ENCODE measurements around the gene GTF3C2.
"Not testable (repeated sequence)": the region's sequence is repeated elsewhere in the genome, so short reads cannot be mapped to it uniquely, and the experiment has no call there.

GTF3C2 gene

DNA sequence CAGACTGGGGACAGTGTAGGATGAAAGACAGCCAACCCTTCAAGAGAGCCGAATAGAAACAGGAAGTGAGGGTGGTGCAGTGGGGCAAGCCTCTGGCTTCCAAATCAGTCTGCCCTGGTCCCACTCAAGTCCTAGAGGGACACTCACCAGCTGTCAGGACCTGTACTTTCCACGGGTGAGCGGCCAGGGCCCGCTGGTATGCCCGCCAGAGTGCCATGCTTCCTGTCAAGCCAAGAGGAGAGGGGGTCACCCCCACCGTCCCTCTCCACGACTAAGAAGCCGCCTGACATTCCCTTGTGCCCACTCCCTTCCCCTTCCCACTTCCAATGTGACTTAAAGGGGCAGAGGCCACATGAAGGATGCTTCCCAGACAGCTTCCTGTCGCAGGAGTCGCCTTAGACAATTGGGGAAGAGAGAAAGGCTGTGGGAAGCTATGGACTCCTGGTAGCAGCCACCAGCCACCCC is 34.2 kb downstream of the GTF3C2 start:
- DNase-seq (ENCODE audit: extremely low read depth in 1 of 2, low read depth in 1 of 2): no peak

DNA sequence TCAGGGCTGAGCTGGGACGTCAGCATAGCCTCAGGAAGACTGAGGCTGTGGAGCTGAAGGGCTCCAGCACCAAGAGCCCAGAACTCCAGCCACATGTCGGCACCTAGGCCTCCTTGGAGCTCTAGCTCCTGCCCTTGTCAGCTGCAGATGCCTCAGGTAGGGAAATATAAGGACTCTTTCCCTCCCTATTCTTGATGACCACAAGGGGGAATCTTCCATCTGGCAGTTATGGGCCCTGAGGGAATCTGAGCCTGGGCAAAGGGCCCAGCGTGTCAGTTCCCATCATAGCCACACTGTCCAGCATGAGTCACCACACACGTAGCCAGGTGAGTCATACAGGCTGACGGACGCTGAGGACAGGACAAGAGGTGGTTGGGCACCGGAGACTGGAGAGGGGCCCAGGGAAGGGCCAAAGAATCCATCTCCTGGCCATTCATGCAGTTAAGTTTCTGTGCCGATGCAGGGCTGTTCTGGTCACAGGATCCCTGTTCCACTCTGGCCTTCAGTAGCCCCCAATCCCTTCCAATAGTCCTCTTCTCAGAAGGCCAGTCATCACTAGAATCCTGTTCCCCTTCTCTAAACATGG is 35.5 kb downstream of the GTF3C2 start:
- no peak for DNase-seq (ENCODE audit: extremely low read depth in 1 of 2, low read depth in 1 of 2)

- DNase-seq (ENCODE audit: extremely low read depth in 1 of 2, low read depth in 1 of 2): not testable (repeated sequence)
These were observed 36.7 kb downstream of the GTF3C2 start for GRCh38 chr2:27319839-27320238.

- DNase-seq (ENCODE audit: extremely low read depth in 1 of 2, low read depth in 1 of 2): no peak
These were observed 39.7 kb downstream of the GTF3C2 start for GRCh38 chr2:27316655-27317412.

DNA sequence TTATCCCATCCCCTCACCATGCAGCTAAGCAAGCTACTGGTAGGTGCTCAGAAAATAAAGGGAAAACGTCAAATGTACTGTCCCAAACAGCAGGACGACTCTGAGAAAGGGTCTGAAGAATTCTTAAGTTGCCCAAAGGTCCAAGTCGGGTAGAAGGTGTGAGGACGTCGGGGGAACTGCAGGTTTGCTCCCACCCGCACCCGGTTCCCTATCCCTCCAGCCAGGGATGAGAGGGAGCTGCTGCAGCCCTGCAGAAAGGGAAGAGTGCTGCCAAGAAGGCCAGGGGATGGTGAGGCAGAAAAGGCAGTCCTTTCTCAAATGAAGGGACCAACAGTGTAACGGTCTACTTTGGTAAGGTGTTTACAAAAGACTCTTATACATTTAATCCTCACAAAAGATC is 41.4 kb downstream of the GTF3C2 start:
- DNase-seq (ENCODE audit: extremely low read depth in 1 of 2, low read depth in 1 of 2): no peak

DNA sequence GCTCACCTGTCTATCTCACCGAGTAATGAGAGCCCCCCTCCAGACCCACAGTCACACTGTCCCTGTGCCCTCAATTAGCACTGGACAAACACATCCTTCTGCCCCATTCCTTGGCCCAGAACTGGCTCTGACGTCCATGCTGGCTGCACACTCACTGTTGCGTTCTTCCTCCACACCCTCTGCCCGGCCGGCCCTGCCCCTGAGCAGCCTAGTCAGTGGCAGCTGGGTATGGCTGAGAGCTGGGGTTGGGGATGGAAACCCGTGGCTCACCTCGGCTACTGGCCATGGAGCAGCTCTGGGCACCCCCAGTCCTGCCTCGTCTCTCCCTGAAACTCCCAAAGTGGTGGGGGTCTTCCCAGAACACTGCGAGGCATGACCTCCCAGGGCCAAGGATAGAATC is 41.9 kb downstream of the GTF3C2 start:
- no peak for DNase-seq (ENCODE audit: extremely low read depth in 1 of 2, low read depth in 1 of 2)

DNA sequence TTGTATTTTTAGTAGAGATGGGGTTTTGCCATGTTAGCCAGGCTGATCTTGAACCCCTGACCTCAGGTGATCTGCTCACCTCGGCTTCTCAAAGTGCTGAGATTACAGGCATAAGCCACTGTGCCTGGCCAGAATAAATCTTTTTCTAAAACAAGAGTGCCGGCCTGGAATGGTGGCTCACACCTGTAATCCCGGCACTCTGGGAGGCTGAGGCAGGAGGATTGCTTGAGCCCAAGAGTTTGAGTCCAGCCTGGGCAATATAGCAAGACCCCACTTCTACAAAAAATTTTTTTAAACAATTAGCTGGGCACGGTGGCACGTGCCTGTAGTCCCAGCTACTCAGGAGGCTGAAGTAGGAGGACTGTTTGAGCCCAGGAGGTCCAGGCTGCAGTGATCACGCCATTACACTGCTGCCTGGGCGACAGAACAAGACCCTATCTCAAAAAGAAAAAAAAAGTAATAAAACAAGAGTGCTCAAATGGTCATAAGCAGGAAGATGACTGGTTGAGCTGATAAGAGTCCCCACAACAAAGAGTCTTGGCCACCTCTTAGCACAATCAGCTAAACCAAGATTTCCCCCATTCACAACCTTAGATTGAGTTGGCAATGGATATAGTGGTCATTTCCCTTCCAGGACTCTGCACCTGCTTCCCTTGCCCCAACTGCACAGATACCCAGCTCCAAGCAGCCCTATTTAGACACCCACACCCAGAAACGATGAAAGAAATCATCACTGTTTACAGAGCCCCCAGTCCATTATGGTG is 42.5 kb downstream of the GTF3C2 start:
- DNase-seq (ENCODE audit: extremely low read depth in 1 of 2, low read depth in 1 of 2): no peak

DNA sequence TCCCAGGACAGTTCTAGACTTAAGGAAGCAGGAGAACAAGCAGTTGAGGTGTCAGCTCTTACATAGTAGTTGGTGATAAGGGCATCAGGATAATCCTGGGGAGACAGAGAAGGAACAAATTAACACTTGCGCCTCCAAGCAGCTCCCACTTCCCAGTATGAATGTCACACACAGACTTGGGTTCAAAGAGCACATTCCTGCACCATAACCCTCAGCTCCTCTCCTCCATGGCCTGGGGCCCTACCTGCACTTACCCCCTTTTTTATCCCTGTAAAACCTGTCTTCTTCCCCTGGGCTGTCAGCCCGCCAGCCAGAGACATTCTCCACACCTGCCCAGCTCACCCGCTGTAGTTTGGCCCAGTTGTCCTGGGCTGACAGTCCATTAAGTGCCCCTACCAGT is 44.4 kb downstream of the GTF3C2 start:
- DNase-seq (ENCODE audit: extremely low read depth in 1 of 2, low read depth in 1 of 2): no peak

DNA sequence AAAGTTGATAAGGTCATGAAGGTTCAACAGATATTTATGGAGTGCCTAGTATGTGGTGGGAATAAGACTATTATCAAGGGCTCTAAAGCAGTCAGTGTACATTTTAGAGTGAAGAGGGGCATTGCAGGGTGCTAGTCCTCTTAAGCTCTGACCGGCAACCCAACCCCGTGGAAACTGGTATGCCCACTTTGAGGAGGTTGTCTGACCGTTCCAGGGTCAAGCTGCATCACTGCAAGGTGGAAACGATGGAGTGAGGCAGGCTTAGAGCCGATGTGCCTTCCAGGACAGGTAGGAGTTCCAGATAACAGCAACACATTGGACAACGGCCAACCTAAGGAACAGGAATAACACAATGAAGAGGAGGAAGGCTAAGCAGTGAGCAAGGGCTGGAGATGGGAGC is 46.9 kb downstream of the GTF3C2 start:
- no peak for DNase-seq (ENCODE audit: extremely low read depth in 1 of 2, low read depth in 1 of 2)

GRCh38 chr2:27308359-27308881 is 48.1 kb downstream of the GTF3C2 start, which contains the start of gene UCN:
Gene UCN, minus strand, starts transcription at chr2:27308445. Its CDS starts 550 bp downstream, at chr2:27307895.
- no peak for DNase-seq (ENCODE audit: extremely low read depth in 1 of 2, low read depth in 1 of 2)

GRCh38 chr2:27307545-27308358 is 48.8 kb downstream of the GTF3C2 start:
- no peak for DNase-seq (ENCODE audit: extremely low read depth in 1 of 2, low read depth in 1 of 2)

DNA sequence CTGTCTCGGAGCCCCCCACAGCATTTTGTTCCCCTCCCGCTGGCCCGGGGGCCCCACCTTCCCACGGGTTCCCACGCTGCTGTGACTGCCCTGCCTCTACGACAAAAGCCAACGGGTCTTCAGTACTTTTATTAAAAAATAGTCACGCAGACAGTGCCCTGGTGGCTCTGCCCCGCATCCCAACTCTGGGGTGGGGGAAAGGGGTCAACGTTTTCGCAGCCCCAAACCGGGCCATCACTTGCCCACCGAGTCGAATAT is 49.3 kb downstream of the GTF3C2 start:
- DNase-seq (ENCODE audit: extremely low read depth in 1 of 2, low read depth in 1 of 2): no peak

- DNase-seq (ENCODE audit: extremely low read depth in 1 of 2, low read depth in 1 of 2): peak in 1 of 2 donors; percentile 11
These were observed 49.8 kb downstream of the GTF3C2 start for GRCh38 chr2:27306573-27307286.

DNA sequence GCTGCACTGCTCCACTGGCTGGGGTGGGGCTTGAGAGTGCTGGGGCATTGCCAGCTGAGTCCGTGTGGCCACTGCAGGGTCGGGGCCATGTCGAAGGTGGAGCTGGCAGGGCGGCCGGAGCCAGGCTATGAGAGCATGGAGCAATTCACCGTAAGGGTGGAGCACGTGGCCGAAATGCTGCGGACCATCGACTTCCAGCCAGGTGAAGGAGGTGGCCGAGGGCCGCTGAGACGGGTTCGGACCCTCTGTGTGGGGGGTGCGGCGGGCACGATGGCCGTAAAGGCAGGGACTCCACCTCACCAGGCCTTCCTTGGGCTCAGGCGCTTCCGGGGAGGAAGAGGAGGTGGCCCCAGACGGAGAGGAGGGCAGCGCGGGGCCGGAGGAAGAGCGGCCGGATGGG is 50.4 kb downstream of the GTF3C2 start:
- DNase-seq (ENCODE audit: extremely low read depth in 1 of 2, low read depth in 1 of 2): no peak

DNA sequence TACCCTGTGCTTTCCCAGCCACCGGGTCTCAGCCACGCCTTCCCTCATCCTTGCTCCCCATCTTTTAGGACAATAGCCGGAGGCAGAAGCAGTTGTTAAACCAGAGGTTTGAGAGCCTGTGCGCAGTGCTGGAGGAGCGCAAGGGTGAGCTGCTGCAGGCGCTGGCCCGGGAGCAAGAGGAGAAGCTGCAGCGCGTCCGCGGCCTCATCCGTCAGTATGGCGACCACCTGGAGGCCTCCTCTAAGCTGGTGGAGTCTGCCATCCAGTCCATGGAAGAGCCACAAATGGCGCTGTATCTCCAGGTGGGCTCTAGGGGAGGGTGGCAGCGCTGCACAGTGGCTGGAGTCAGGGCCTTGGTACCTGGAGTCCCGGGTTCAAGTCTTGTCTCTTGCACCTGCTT is 51.0 kb downstream of the GTF3C2 start:
- DNase-seq (ENCODE audit: extremely low read depth in 1 of 2, low read depth in 1 of 2): no peak

DNA sequence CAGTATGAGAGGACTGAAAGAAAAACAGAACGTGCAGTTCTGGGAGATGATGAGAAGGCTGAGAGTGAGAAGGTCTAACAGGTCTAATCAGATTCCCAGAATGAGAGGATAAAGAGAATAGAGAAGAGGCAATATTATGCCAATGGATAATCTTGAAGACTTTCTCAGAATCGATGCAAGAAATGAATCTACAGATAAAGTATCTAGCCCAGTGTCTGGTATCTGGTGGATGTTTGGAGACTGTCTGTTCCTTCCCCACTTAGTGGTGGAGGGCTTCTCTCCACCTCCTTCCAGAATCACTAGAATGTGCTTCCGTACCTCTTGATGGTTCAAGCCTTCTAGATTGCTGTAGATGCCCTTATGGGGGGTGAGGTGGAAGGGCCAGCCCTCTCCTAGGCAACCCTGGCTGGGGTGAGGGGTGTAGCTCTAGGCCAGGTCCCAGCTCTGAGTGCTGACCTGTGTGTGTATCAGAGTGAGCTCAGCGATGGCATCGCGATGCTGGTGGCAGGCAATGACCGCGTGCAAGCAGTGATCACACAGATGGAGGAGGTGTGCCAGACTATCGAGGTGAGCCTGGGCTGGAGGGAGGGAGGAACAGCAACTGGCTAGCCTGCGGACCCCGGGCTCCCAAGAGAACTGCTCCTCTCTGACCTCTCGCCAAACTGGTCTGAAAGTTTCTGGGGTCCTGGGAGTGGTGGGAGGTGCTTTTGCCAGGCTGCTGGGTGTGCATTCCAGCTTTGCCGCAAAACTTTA is 51.9 kb downstream of the GTF3C2 start:
- no peak for DNase-seq (ENCODE audit: extremely low read depth in 1 of 2, low read depth in 1 of 2)

DNA sequence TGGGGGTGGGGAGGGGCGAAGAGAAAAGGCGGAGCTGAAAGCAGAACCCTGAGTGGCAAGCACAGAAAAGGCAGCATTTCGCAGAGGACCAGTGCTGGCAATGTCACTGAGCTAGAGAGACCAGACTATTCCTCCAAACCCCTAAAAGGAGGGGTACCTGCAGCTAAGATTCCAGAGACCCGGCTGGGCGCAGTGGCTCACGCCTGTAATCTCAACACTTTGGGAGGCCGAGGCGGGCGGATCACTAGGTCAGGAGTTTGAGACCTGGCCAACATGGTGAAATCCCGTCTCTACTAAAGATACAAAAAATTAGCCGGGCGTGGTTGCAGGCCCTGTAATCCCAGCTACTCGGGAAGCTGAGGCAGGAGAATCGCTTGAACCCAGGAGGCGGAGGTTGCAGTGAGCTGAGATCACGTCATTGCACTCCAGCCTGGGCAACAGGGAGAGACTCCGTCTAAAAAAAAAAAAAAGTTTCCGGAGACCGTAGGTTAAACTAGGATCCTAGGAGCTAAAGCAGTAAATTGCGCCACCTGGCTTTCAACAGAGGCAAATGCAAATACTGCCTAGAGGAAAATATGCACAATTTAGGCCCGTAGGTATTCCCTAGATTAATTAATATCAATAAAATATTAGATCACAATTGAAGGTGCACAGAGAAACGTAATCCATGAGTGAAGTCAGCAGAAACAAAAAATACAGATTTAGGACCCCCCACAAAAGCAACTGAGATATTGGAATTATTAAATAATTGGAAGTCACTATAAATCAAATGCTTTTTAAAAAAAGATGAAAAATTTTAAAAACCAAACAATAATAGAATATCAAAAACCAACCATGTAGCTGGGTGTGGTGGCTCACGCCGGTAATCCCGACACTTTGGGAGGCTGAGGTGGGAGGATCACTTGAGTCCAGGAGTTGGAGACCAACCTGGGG is 53.2 kb downstream of the GTF3C2 start:
- no peak for DNase-seq (ENCODE audit: extremely low read depth in 1 of 2, low read depth in 1 of 2)

DNA sequence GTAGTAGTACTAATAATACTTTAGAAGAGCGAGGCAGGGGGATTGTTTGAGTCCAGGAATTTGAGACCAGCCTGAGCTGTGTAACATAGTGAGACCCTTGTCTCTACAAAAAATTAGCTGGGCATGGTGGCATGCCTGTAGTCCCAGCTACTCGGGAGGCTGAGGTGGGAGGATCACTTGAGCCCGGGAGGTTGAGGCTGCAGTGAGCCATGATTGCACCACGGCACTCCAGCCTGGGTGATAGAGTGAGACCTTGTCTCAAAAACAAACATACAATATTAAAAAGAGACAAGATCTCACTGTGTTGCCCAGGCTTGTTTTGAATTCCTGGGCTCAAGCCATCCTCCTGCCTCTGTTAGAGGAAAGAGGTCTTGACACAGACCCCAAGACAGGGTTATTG is 56.0 kb downstream of the GTF3C2 start:
- not testable (repeated sequence) for DNase-seq (ENCODE audit: extremely low read depth in 1 of 2, low read depth in 1 of 2)
